Neural cell (in vitro differentiated cells): Measurements from ENCODE around the gene TMSB10. TPM values are rescaled to one million over a fixed set of nuclear protein-coding genes. Genes with fewer than 3 reads are reported as not detected.

Source experiments
- H2AFZ ChIP-seq: fragments of 200-600, 300-800 bp; sonication (generic), shearing (Covaris generic); 2 replicates; pipeline ENCODE4 v1.6.0; 2014; ENCODE audit warnings: low read depth, mild to moderate bottlenecking, antibody characterized with exemption, low read length, moderate library complexity
- H3F3A ChIP-seq: fragments of 200-600 bp; shearing (Covaris generic); 2 replicates; pipeline ENCODE4 v1.6.1; 2016; ENCODE audit warnings: mild to moderate bottlenecking, moderate library complexity, mixed read lengths, antibody characterized with exemption, low read length; ENCODE audit not compliant: insufficient read depth, poor library complexity, severe bottlenecking
- H3K27ac ChIP-seq: fragments of 200-600, 300-800 bp; sonication (generic), shearing (Covaris generic); 2 replicates; pipeline ENCODE4 v1.5.1; 2014; ENCODE audit warnings: mild to moderate bottlenecking, low read length, moderate library complexity
- H3K27me3 ChIP-seq: fragments of 300-800, 200-600 bp; sonication (generic), shearing (Covaris generic); 2 replicates; pipeline ENCODE4 v1.6.0; 2014; ENCODE audit warnings: mild to moderate bottlenecking, low read depth, low read length, moderate library complexity; ENCODE audit not compliant: insufficient read depth
- H3K36me3 ChIP-seq: fragments of 300-800, 200-600 bp; sonication (generic), shearing (Covaris generic); 2 replicates; pipeline ENCODE4 v1.5.1; 2014; ENCODE audit warnings: mild to moderate bottlenecking, antibody characterized with exemption, low read length, moderate library complexity; ENCODE audit not compliant: insufficient read depth
- H3K4me2 ChIP-seq: fragments of 300-800, 200-600 bp; sonication (generic), shearing (Covaris generic); 2 replicates; pipeline ENCODE4 v1.6.0; 2014; ENCODE audit warnings: mild to moderate bottlenecking, low read length
- H3K4me3 ChIP-seq: fragments of 300-800, 200-600 bp; sonication (generic), shearing (Covaris generic); 2 replicates; pipeline ENCODE4 v1.5.1; 2014; ENCODE audit warnings: mild to moderate bottlenecking, low read length, moderate library complexity
- H3K79me2 ChIP-seq: fragments of 200-600 bp; shearing (Covaris generic); replicated peaks from 2 replicates; pipeline ENCODE4 v1.6.0; 2014; ENCODE audit warnings: mild to moderate bottlenecking, low read length, moderate library complexity; ENCODE audit not compliant: insufficient read depth
- H3K9ac ChIP-seq: fragments of 300-800, 200-600 bp; sonication (generic), shearing (Covaris generic); 2 replicates; pipeline ENCODE4 v1.6.1; 2016; ENCODE audit warnings: mild to moderate bottlenecking, low read length, mixed read lengths
- H3K9me2 ChIP-seq: fragments of 200-600 bp; shearing (Covaris generic); 2 replicates; pipeline ENCODE4 v1.6.1; 2016; ENCODE audit warnings: mild to moderate bottlenecking, low read length, mixed read lengths; ENCODE audit not compliant: insufficient read depth
- H3K9me3 ChIP-seq: fragments of 200-600, 300-800 bp; sonication (generic), shearing (Covaris generic); 2 replicates; pipeline ENCODE4 v1.6.1; 2016; ENCODE audit warnings: mild to moderate bottlenecking, mixed run types, low read length, moderate library complexity, mixed read lengths
- H4K20me1 ChIP-seq: fragments of 200-600 bp; shearing (Covaris generic); 2 replicates; pipeline ENCODE4 v1.6.1; 2016; ENCODE audit warnings: mild to moderate bottlenecking, mixed run types; ENCODE audit not compliant: insufficient read depth
- EP300 ChIP-seq: fragments of 450-650 bp; conservative IDR thresholded peaks from 2 replicates; pipeline ENCODE4 v1.6.1; 2014; ENCODE audit warnings: antibody characterized with exemption, mild to moderate bottlenecking, moderate library complexity; ENCODE audit not compliant: poor library complexity, severe bottlenecking
- EZH2 ChIP-seq: fragments of 200-600, 300-800 bp; shearing (Covaris generic), sonication (generic); IDR thresholded peaks from 2 replicates; pipeline ENCODE4 v1.6.1; 2014; ENCODE audit warnings: antibody characterized with exemption, low read length, borderline replicate concordance, mild to moderate bottlenecking; ENCODE audit not compliant: insufficient read depth, poor library complexity, severe bottlenecking
- MXI1 ChIP-seq: fragments of 450-650 bp; conservative IDR thresholded peaks from 2 replicates; pipeline ENCODE4 v1.6.1; 2014; ENCODE audit warnings: antibody characterized with exemption, mild to moderate bottlenecking; ENCODE audit not compliant: poor library complexity, severe bottlenecking
- POLR2AphosphoS5 ChIP-seq: IDR thresholded peaks from 2 replicates; pipeline ENCODE4 v1.6.1; 2012
- RAD21 ChIP-seq: fragments of 450-650 bp; conservative IDR thresholded peaks from 2 replicates; pipeline ENCODE4 v1.6.1; 2014; ENCODE audit warnings: antibody characterized with exemption, mild to moderate bottlenecking, moderate library complexity
- SMC3 ChIP-seq: fragments of 450-650 bp; conservative IDR thresholded peaks from 2 replicates; pipeline ENCODE4 v1.6.1; 2014; ENCODE audit warnings: antibody characterized with exemption, mild to moderate bottlenecking, moderate library complexity; ENCODE audit not compliant: poor library complexity
- TAF1 ChIP-seq: IDR thresholded peaks from 2 replicates; pipeline ENCODE4 v1.6.1; 2012; ENCODE audit warnings: low read depth
- polyA plus RNA-seq: library from polyadenylated mRNA; depleted of rRNA; stranded (reverse); fragments of >200 nt; gene quantifications from 2 replicates; pipeline ENCODE4 v1.2.3, GENCODE V29; 2014
- TF ChIP-seq, protein P1 (sequence below): fragments of 450-650 bp; IDR thresholded peaks from 2 replicates; pipeline ENCODE4 v1.5.1; 2014; ENCODE audit warnings: antibody characterized with exemption, mild to moderate bottlenecking, moderate library complexity; ENCODE audit not compliant: poor library complexity, severe bottlenecking
- TF ChIP-seq, protein P2 (sequence below): IDR thresholded peaks from 2 replicates; pipeline ENCODE4 v1.6.1; 2012; ENCODE audit warnings: borderline replicate concordance

Gene TMSB10
- polyA plus RNA-seq, 1 donor from 2014 or later = 15,324 TPM

DNA sequence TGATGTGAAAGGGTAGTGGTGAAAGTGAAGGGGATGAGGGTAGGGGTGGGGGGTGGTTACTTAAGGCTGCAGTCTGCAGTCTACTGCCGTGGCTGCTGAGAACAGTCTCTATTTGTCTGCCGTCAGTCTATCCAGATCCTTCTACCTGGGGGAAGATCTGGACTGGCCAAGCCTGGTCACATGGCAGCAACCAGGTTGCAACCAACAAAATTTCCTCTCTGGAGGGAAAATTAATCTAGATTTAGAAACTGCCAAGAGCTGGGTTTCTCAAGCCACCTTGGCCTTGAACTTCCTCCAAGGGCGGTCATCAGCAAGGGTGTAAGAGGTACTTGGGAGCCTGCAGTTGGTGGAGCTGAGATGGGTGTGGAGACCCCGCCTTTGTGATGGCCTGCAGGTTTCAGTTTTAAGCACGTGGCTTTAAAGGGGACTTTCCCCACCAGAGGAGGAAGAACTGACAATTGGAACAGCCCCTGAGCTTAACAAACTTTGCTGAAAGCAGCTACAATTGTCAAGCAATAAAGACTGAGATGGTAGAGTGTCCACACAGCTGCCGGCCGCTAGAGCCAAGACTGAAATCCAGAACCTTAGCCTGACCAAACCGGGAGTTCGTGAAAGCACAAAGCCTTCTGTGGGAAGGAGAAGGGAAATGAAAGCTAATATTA, 34.1 kb downstream of the TMSB10 start:
- TF ChIP-seq, protein P1, sequence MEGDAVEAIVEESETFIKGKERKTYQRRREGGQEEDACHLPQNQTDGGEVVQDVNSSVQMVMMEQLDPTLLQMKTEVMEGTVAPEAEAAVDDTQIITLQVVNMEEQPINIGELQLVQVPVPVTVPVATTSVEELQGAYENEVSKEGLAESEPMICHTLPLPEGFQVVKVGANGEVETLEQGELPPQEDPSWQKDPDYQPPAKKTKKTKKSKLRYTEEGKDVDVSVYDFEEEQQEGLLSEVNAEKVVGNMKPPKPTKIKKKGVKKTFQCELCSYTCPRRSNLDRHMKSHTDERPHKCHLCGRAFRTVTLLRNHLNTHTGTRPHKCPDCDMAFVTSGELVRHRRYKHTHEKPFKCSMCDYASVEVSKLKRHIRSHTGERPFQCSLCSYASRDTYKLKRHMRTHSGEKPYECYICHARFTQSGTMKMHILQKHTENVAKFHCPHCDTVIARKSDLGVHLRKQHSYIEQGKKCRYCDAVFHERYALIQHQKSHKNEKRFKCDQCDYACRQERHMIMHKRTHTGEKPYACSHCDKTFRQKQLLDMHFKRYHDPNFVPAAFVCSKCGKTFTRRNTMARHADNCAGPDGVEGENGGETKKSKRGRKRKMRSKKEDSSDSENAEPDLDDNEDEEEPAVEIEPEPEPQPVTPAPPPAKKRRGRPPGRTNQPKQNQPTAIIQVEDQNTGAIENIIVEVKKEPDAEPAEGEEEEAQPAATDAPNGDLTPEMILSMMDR = no peak
- TF ChIP-seq POLR2AphosphoS5 (no peak), SMC3 (no peak), EZH2 (no peak), TAF1 (no peak), MXI1 (no peak), RAD21 (no peak), EP300 (no peak)
- TF ChIP-seq, protein P2, sequence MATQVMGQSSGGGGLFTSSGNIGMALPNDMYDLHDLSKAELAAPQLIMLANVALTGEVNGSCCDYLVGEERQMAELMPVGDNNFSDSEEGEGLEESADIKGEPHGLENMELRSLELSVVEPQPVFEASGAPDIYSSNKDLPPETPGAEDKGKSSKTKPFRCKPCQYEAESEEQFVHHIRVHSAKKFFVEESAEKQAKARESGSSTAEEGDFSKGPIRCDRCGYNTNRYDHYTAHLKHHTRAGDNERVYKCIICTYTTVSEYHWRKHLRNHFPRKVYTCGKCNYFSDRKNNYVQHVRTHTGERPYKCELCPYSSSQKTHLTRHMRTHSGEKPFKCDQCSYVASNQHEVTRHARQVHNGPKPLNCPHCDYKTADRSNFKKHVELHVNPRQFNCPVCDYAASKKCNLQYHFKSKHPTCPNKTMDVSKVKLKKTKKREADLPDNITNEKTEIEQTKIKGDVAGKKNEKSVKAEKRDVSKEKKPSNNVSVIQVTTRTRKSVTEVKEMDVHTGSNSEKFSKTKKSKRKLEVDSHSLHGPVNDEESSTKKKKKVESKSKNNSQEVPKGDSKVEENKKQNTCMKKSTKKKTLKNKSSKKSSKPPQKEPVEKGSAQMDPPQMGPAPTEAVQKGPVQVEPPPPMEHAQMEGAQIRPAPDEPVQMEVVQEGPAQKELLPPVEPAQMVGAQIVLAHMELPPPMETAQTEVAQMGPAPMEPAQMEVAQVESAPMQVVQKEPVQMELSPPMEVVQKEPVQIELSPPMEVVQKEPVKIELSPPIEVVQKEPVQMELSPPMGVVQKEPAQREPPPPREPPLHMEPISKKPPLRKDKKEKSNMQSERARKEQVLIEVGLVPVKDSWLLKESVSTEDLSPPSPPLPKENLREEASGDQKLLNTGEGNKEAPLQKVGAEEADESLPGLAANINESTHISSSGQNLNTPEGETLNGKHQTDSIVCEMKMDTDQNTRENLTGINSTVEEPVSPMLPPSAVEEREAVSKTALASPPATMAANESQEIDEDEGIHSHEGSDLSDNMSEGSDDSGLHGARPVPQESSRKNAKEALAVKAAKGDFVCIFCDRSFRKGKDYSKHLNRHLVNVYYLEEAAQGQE = no peak
- H4K20me1 ChIP-seq = no peaks in the 10 kb centered on the region
- no peaks in the 10 kb centered on the region for H3K79me2 ChIP-seq
- H3K9ac ChIP-seq = no peak overlapping the region
- H2AFZ ChIP-seq = no peak overlapping the region
- no peak overlapping the region for H3K4me3 ChIP-seq
- no peaks in the 10 kb centered on the region for H3K27me3 ChIP-seq
- no peak overlapping the region for H3K4me2 ChIP-seq
- no peaks in the 10 kb centered on the region for H3K36me3 ChIP-seq
- no peak overlapping the region for H3K27ac ChIP-seq
- H3K9me2 ChIP-seq = no peaks in the 10 kb centered on the region
- no peaks in the 10 kb centered on the region for H3K9me3 ChIP-seq
- no peaks in the 10 kb centered on the region for H3F3A ChIP-seq

DNA sequence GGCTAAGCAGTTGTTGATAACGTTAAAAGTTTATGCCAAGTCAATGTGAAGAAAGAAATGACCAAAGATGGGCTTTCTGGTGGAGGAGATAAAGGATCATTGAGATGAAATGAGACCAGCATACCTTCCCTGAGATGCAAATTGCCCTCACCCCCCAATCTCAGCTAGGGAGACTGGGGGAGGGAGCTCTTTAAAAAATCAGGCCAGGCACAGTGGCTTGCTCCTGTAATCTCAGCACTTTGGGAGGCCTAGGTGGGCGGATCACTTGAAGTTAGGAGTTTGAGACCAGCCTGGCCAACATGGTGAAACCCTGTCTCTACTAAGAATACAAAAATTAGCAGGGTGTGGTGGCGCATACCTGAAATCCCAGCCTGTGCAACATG, 34.6 kb downstream of the TMSB10 start:
- no peak overlapping the region for H3K4me3 ChIP-seq
- H4K20me1 ChIP-seq = no peaks in the 10 kb centered on the region
- H3K79me2 ChIP-seq = no peaks in the 10 kb centered on the region
- H3K27me3 ChIP-seq = no peaks in the 10 kb centered on the region
- H3K9me2 ChIP-seq = no peaks in the 10 kb centered on the region
- H3K9ac ChIP-seq = no peak overlapping the region
- TF ChIP-seq SMC3 = no peak
- H3K9me3 ChIP-seq = no peaks in the 10 kb centered on the region
- H3K27ac ChIP-seq = no peak overlapping the region
- H3F3A ChIP-seq = no peaks in the 10 kb centered on the region
- H3K36me3 ChIP-seq = no peaks in the 10 kb centered on the region
- no peak overlapping the region for H3K4me2 ChIP-seq
- H2AFZ ChIP-seq = no peak overlapping the region
